Measurements from ENCODE around the gene ANKRD34B. TPM values are rescaled to one million over a fixed set of nuclear protein-coding genes. Genes with fewer than 3 reads are reported as not detected.

The ANKRD34B gene
- total RNA-seq, 1 experiment from 2014 or later = not detected

DNA sequence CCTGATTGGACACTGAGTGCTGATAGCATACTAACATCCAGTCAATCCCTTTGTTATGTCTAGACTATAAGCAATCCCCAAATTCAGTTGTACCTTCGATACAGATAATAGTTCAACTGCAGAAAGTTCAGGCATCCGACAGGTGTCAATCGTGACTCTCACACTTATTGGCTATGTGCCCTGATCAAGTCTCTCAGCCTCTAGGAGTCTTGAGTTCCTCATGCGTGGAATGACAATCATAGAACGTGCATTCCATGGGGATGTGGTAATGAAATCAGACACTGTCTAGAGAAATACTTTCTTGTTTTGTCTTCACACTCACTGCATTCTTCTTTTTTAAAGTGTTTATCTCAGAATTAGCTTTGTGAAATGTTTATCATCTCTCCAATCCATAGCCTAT lies 4.8 kb downstream of the ANKRD34B start:
- CTCF ChIA-PET = no interaction called here
- peaks cover 44% of the 10 kb centered on the region for H3K27me3 ChIP-seq (replicated peaks; ENCODE audit: insufficient read depth, low read depth, low read length, poor library complexity)
- peaks cover 9% of the 10 kb centered on the region for H3K4me1 ChIP-seq (ENCODE audit: insufficient read depth, low read length, poor library complexity, severe bottlenecking)
- H3K27ac ChIP-seq (ENCODE audit: low read depth, low read length, poor library complexity, severe bottlenecking) = no peak overlapping the region
- no TSS peak for BruUV-seq (replicated peaks)
- DNase-seq (ENCODE audit: low spot score) = no peak
- no peak overlapping the region for H3K4me3 ChIP-seq (ENCODE audit: low read depth, low read length, poor library complexity, severe bottlenecking)
- H3K36me3 ChIP-seq (ENCODE audit: insufficient read depth, low read length, poor library complexity, severe bottlenecking) = no peaks in the 10 kb centered on the region
- POLR2A ChIA-PET (ENCODE audit: low non-redundant PET) = no interaction called here
- intact Hi-C loops (cut with micrococcal nuclease; ENCODE audit: unreplicated experiment) = no loop called here
- no peaks in the 10 kb centered on the region for H3K9me3 ChIP-seq (ENCODE audit: low read depth, low read length, poor library complexity, severe bottlenecking)
- TF ChIP-seq, protein P1, sequence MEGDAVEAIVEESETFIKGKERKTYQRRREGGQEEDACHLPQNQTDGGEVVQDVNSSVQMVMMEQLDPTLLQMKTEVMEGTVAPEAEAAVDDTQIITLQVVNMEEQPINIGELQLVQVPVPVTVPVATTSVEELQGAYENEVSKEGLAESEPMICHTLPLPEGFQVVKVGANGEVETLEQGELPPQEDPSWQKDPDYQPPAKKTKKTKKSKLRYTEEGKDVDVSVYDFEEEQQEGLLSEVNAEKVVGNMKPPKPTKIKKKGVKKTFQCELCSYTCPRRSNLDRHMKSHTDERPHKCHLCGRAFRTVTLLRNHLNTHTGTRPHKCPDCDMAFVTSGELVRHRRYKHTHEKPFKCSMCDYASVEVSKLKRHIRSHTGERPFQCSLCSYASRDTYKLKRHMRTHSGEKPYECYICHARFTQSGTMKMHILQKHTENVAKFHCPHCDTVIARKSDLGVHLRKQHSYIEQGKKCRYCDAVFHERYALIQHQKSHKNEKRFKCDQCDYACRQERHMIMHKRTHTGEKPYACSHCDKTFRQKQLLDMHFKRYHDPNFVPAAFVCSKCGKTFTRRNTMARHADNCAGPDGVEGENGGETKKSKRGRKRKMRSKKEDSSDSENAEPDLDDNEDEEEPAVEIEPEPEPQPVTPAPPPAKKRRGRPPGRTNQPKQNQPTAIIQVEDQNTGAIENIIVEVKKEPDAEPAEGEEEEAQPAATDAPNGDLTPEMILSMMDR (conservative IDR thresholded peaks at IDR 0.05; ENCODE audit: low read depth, low read length) = no peak
- no peak for TF ChIP-seq EZH2 (IDR thresholded peaks at IDR 0.05; ENCODE audit: borderline replicate concordance, low read depth, low read length, poor library complexity, severe bottlenecking)

DNA sequence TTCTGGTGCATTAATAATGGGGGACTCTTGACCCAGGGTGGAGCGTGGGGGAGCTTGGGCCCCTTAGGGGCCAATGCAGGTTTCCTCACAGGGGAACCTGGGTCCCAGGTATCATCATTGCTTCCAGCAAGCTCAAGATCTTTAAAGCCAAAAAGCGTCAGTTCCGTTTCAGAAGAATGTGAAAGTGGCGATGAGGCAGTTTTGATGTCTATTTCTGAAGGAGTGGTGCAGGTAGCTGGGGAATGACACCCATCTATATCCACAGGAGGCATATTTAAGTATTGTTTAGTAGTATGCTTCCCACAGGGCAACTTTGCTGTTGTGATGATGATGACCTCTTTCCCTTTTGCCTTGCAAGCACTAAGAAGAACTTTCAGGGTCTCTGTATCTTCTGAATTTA lies 10.8 kb downstream of the ANKRD34B start:
- BruUV-seq (replicated peaks) = no TSS peak
- peaks cover 44% of the 10 kb centered on the region for H3K27me3 ChIP-seq (replicated peaks; ENCODE audit: insufficient read depth, low read depth, low read length, poor library complexity)
- CTCF ChIA-PET = no interaction called here
- no peak overlapping the region for H3K4me3 ChIP-seq (ENCODE audit: low read depth, low read length, poor library complexity, severe bottlenecking)
- H3K27ac ChIP-seq (ENCODE audit: low read depth, low read length, poor library complexity, severe bottlenecking) = no peak overlapping the region
- TF ChIP-seq EZH2 (IDR thresholded peaks at IDR 0.05; ENCODE audit: borderline replicate concordance, low read depth, low read length, poor library complexity, severe bottlenecking) = no peak
- TF ChIP-seq, protein P1 (conservative IDR thresholded peaks at IDR 0.05; ENCODE audit: low read depth, low read length) = no peak
- H3K9me3 ChIP-seq (ENCODE audit: low read depth, low read length, poor library complexity, severe bottlenecking) = no peaks in the 10 kb centered on the region
- no peaks in the 10 kb centered on the region for H3K4me1 ChIP-seq (ENCODE audit: insufficient read depth, low read length, poor library complexity, severe bottlenecking)
- intact Hi-C loops (cut with micrococcal nuclease; ENCODE audit: unreplicated experiment) = no loop called here
- DNase-seq (ENCODE audit: low spot score) = no peak
- no peaks in the 10 kb centered on the region for H3K36me3 ChIP-seq (ENCODE audit: insufficient read depth, low read length, poor library complexity, severe bottlenecking)
- POLR2A ChIA-PET (ENCODE audit: low non-redundant PET) = no interaction called here

DNA sequence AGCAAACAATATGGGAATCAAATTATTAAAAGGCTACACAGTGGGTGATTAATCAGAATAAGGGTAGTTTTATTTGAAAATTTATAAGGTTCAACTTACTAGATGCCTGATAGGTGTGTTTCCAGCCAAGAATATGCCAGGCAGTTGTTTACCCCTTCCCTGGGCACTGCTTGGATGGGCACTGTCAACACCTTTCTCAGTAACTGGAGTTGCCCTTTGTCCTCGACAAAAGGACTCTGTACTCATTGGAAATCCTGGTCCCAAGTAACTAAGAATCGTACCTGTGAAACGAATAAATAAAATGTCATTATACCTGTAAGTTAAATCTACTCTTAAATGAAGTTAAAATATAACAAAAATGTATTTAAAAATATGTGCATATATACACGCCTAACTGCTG lies 15.0 kb downstream of the ANKRD34B start:
- H3K4me3 ChIP-seq (ENCODE audit: low read depth, low read length, poor library complexity, severe bottlenecking) = no peak overlapping the region
- peaks cover 39% of the 10 kb centered on the region for H3K27me3 ChIP-seq (replicated peaks; ENCODE audit: insufficient read depth, low read depth, low read length, poor library complexity)
- TF ChIP-seq, protein P1 (conservative IDR thresholded peaks at IDR 0.05; ENCODE audit: low read depth, low read length) = no peak
- TF ChIP-seq EZH2 (IDR thresholded peaks at IDR 0.05; ENCODE audit: borderline replicate concordance, low read depth, low read length, poor library complexity, severe bottlenecking) = no peak
- H3K9me3 ChIP-seq (ENCODE audit: low read depth, low read length, poor library complexity, severe bottlenecking) = no peaks in the 10 kb centered on the region
- no peaks in the 10 kb centered on the region for H3K36me3 ChIP-seq (ENCODE audit: insufficient read depth, low read length, poor library complexity, severe bottlenecking)
- POLR2A ChIA-PET (ENCODE audit: low non-redundant PET) = no interaction called here
- DNase-seq (ENCODE audit: low spot score) = no peak
- H3K27ac ChIP-seq (ENCODE audit: low read depth, low read length, poor library complexity, severe bottlenecking) = no peak overlapping the region
- no TSS peak for BruUV-seq (replicated peaks)
- intact Hi-C loops (cut with micrococcal nuclease; ENCODE audit: unreplicated experiment) = no loop called here
- no peaks in the 10 kb centered on the region for H3K4me1 ChIP-seq (ENCODE audit: insufficient read depth, low read length, poor library complexity, severe bottlenecking)
- CTCF ChIA-PET = no interaction called here

Measured in A673 (cell line).